Kidney epithelial cell (primary cell): ENCODE data around the gene LGALS7B. TPM values are rescaled to one million over a fixed set of nuclear protein-coding genes. Genes with fewer than 3 reads are reported as not detected.
"Not testable (repeated sequence)": the region's sequence is repeated elsewhere in the genome, so short reads cannot be mapped to it uniquely, and the experiment has no call there.

Source experiments
- DNase-seq: peaks from one replicate; pipeline ENCODE4 v3.0.0-alpha.2; 2010; ENCODE audit warnings: low read depth
- H3K27me3 ChIP-seq: 2 replicates; pipeline ENCODE4 v1.6.0; 2011; ENCODE audit warnings: low read length; ENCODE audit not compliant: control insufficient read depth, insufficient read depth
- H3K36me3 ChIP-seq: 2 replicates; pipeline ENCODE4 v1.5.1; 2011; ENCODE audit warnings: low read length; ENCODE audit not compliant: control insufficient read depth, insufficient read depth
- H3K4me3 ChIP-seq: 2 replicates; pipeline ENCODE4 v1.5.1; 2011; ENCODE audit warnings: low read depth, mild to moderate bottlenecking, control low read depth, low read length
- total RNA-seq: library from RNA; depleted of rRNA; stranded (reverse); fragments of >200 nt; gene quantifications from 2 replicates; pipeline ENCODE4 v1.2.3, GENCODE V29; 2015
- TF ChIP-seq, protein P1 (sequence below): IDR thresholded peaks from 2 replicates; pipeline ENCODE4 v1.5.1; 2011; ENCODE audit warnings: mild to moderate bottlenecking, moderate library complexity, low read length, control low read depth, inconsistent platforms; ENCODE audit not compliant: insufficient read depth, poor library complexity, severe bottlenecking

The LGALS7B gene
- total RNA-seq, 1 donor from 2014 or later = not detected

GRCh38 chr19:38806371-38806770 lies 17.4 kb downstream of the LGALS7B start:
- no peaks in the 10 kb centered on the region for H3K36me3 ChIP-seq
- TF ChIP-seq, protein P1, sequence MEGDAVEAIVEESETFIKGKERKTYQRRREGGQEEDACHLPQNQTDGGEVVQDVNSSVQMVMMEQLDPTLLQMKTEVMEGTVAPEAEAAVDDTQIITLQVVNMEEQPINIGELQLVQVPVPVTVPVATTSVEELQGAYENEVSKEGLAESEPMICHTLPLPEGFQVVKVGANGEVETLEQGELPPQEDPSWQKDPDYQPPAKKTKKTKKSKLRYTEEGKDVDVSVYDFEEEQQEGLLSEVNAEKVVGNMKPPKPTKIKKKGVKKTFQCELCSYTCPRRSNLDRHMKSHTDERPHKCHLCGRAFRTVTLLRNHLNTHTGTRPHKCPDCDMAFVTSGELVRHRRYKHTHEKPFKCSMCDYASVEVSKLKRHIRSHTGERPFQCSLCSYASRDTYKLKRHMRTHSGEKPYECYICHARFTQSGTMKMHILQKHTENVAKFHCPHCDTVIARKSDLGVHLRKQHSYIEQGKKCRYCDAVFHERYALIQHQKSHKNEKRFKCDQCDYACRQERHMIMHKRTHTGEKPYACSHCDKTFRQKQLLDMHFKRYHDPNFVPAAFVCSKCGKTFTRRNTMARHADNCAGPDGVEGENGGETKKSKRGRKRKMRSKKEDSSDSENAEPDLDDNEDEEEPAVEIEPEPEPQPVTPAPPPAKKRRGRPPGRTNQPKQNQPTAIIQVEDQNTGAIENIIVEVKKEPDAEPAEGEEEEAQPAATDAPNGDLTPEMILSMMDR = no peak
- no peak overlapping the region for H3K4me3 ChIP-seq
- H3K27me3 ChIP-seq = no peaks in the 10 kb centered on the region
- DNase-seq = no peak

DNA sequence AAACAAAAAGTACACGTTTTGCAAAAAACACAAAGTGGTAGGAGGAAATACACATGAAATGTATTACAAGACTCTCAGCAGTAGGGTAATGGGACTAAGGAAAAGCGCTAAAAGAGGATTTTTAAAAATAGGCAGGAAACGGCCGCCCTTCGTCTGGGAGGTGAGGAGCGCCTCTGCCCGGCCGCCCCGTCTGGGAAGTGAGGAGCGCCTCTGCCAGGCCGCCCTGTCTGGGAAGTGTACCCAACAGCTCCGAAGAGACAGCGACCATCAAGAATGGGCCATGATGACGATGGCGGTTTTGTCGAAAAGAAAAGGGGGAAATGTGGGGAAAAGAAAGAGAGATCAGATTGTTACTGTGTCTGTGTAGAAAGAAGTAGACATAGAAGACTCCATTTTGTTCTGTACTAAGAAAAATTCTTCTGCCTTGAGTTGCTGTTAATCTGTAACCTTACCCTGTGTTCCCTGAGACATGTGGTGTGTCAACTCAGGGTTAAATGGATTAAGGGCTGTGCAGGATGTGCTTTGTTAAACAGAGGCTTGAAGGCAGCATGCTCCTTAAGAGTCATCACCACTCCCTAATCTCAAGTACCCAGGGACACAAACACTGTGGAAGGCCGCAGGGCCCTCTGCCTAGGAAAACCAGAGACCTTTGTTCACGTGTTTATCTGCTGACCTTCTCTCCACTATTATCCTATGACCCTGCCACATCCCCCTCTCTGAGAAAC lies 18.5 kb downstream of the LGALS7B start:
- not testable (repeated sequence) for H3K27me3 ChIP-seq, H3K4me3 ChIP-seq, H3K36me3 ChIP-seq
- peak; percentile 61 for DNase-seq

GRCh38 chr19:38808741-38809140 lies 19.7 kb downstream of the LGALS7B start:
- H3K27me3 ChIP-seq = no peaks in the 10 kb centered on the region
- no peaks in the 10 kb centered on the region for H3K36me3 ChIP-seq
- DNase-seq = no peak
- H3K4me3 ChIP-seq = no peak overlapping the region
- TF ChIP-seq, protein P1 = no peak

DNA sequence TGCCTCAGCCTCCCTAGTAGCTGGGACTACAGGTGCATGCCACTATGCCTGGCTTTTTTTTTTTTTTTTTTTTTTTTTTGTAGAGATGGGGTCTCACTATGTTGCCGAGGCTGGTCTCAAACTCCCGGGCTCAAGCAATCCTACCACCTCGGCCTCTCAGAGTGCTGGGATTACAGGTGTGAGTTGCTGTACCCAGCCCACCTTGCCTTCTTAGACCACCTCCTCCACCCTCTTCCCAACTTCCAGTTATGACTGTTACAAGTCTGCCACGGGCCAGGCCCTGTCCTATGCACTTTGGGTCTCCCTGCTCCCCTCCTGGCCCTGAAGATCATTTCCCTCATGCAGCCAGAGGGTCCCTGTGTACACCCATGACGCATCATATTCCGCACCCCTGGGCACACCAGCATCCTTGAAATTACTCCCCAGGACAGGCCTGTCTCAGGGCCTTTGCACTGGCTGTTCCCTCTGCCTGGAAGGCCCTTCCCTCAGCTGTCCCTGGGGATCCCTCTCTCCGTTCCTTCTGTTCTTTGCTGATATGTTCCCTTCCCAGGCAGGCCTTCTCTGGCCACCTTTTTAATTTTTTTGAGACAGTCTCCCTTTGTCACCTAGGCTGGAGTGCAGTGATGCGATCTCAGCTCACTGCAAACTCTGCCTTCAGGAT lies 20.7 kb downstream of the LGALS7B start:
- no peak for DNase-seq
- TF ChIP-seq, protein P1 = no peak

DNA sequence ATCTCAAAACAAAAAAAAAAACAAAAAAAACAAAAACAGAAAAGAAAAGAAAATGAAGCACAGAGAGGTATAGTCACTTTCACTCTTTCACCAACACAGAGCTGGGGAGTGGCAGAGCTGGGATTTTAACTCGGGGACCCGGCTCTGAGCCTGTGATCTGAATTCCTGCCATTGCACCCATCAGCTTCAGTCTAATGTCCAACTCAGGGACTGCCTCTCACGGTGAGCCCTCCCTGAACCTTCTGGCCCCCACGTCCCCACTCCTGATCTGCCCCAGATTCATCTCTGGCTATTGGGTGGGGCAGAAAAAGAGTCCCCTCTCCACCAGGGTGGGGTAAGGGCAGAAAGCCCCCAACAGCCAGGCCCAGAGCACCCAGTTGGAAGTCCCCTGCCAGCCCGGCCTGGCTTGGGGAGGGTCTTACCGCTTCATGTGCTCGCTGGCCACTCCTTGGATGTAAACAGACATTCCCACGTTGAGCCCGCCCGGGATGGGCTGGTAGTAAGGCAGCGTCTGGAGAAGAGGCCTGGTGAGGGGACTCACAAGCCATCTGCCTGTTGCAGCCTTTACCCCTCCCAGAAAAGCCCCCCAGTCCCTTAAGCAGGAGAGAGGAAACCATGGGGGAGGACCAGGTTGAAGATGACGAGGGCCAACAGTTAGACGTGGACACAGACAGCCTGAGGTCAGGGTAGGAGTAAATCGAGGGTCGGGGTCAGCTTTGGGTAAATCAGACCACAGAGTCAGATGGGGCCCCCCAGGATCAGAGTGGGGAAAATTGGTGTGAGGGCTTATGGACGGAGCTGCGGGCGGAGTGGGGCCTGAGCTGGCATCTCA lies 23.2 kb downstream of the LGALS7B start:
- Histone ChIP-seq H3K4me3 (no peak overlapping the region), H3K27me3 (no peaks in the 10 kb centered on the region), H3K36me3 (no peaks in the 10 kb centered on the region)
- DNase-seq = no peak
- TF ChIP-seq, protein P1 = no peak

More for the DNA sequence above, 20.7 kb downstream of the LGALS7B start:
- no peaks in the 10 kb centered on the region for H3K36me3 ChIP-seq
- no peak overlapping the region for H3K4me3 ChIP-seq
- no peaks in the 10 kb centered on the region for H3K27me3 ChIP-seq

DNA sequence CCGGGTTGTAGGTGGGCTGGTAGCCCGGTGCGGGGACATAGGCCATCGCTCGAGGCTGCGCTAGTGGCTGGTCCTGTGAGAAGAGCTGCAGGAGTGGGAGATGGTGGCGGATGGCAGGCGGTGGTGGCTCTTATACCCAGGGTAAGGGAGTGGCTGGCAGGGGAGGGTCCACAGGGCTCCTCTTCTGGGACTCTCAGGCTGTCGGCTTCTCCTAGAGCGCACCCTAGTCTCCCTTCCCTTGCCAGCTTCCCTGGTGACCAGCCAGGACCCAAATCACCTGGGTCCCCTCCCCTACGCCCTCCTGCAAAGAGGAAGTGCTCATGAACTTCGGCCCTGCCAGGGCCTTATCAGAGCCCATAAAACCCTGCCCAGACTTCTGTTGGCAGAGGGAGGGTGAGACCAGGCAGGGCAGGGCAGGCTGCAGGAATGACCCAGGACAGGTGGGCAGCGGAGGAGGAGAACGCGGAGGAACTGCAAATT lies 23.9 kb downstream of the LGALS7B start, which contains the start of gene LGALS4:
TSS of gene LGALS4 (minus strand) at position 105 of the 480 bp plus-strand sequence. CDS start at position 46, 59 bp downstream.
- H3K27me3 ChIP-seq = no peaks in the 10 kb centered on the region
- TF ChIP-seq, protein P1 = no peak
- no peak for DNase-seq
- H3K36me3 ChIP-seq = no peaks in the 10 kb centered on the region
- H3K4me3 ChIP-seq = no peak within 1 kb of the TSS
